ENCODE data around the gene TMEM116. TPM values are rescaled to one million over a fixed set of nuclear protein-coding genes. Genes with fewer than 3 reads are reported as not detected.
A peak's percentile ranks its signal among the peaks of the same experiment; 100 is the strongest.
"Not testable (repeated sequence)": the region's sequence is repeated elsewhere in the genome, so short reads cannot be mapped to it uniquely, and the experiment has no call there.

The TMEM116 gene
- total RNA-seq, 2 experiments from 2014 or later = 13.8 to 16.3 TPM

GRCh38 chr12:111971800-111972199 is 41.2 kb downstream of the TMEM116 start:
- Mint-ChIP-seq H3K36me3 (ENCODE audit: low read depth) (peaks cover 3% of the 10 kb centered on the region), H3K27me3 (no peaks in the 10 kb centered on the region), H3K4me3 (no peak overlapping the region), H3K9me3 (peaks cover 3% of the 10 kb centered on the region), H3K27ac (no peak overlapping the region), H3K4me1 (ENCODE audit: low read depth) (peaks cover 19% of the 10 kb centered on the region)
- POLR2A ChIA-PET = interaction anchor here (0.8 kb wide), 1 partner anchor 27 kb away, joined by 3 read pairs; no protein-coding TSS in a partner anchor
- DNase-seq = no peak
- intact Hi-C loops (cut with micrococcal nuclease) = no loop called here
- CTCF ChIA-PET = no interaction called here
- no peak for ATAC-seq
- no peak for TF ChIP-seq CTCF (IDR thresholded peaks at IDR 0.05)

GRCh38 chr12:111964935-111965334 is 48.0 kb downstream of the TMEM116 start:
- no peak overlapping the region for H3K27ac Mint-ChIP-seq
- intact Hi-C loops (cut with micrococcal nuclease) = no loop called here
- H3K27me3 Mint-ChIP-seq = no peaks in the 10 kb centered on the region
- POLR2A ChIA-PET = interaction anchor here (0.7 kb wide), 1 partner anchor 47 kb away, joined by 3 read pairs; no protein-coding TSS in a partner anchor
- H3K4me1 Mint-ChIP-seq (ENCODE audit: low read depth) = peaks cover 14% of the 10 kb centered on the region
- TF ChIP-seq CTCF (IDR thresholded peaks at IDR 0.05) = no peak
- H3K9me3 Mint-ChIP-seq = peaks cover 14% of the 10 kb centered on the region
- H3K4me3 Mint-ChIP-seq = no peak overlapping the region
- CTCF ChIA-PET = interaction anchor here (1.0 kb wide), 1 partner anchor 20 kb away, joined by 3 read pairs; no protein-coding TSS in a partner anchor
- no peak for DNase-seq
- ATAC-seq = no peak
- H3K36me3 Mint-ChIP-seq (ENCODE audit: low read depth) = peaks cover 33% of the 10 kb centered on the region

DNA sequence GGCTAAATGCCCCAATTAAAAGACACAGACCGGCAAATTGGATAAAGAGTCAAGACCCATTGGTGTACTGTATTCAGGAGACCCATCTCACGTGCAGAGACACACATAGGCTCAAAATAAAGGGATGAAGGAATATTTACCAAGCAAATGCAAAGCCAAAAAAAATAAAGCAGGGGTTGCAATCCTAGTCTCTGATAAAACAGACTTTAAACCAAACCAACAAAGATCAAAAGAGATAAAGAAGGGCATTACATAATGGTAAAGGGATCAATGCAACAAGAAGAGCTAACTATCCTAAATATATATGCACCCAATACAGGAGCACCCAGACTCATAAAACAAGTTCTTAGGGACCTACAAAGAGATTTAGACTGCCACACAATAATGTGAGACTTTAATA is 53.4 kb downstream of the TMEM116 start:
- POLR2A ChIA-PET = interaction anchor here (0.6 kb wide), 1 partner anchor 414 kb away, joined by 3 read pairs; no protein-coding TSS in a partner anchor
- H3K4me3 Mint-ChIP-seq; H3K4me1 Mint-ChIP-seq (ENCODE audit: low read depth); ATAC-seq; CTCF ChIA-PET; H3K27me3 Mint-ChIP-seq; H3K27ac Mint-ChIP-seq; intact Hi-C loops (cut with micrococcal nuclease); DNase-seq: not testable (repeated sequence)
- Mint-ChIP-seq H3K9me3 (peaks cover 20% of the 10 kb centered on the region), H3K36me3 (ENCODE audit: low read depth) (peaks cover 62% of the 10 kb centered on the region)

DNA sequence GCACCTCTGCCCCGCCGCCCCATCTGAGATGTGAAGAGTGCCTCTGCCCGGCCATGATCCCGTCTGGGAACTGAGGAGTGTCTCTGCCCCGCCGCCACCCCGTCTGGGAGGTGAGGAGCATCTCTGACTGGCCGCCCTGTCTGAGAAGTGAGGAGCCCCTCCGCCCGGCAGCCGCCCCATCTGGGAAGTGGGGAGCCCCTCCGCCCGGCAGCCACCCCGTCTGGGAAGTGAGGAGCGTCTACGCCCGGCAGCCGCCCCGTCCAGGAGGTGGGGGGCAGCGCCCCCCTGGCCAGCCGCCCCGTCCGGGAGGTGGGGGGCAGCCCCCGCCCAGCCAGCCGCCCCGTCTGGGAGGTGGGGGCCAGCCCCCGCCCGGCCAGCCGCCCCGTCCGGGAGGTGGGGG is 55.7 kb downstream of the TMEM116 start:
- CTCF ChIA-PET; H3K27ac Mint-ChIP-seq; H3K27me3 Mint-ChIP-seq; H3K4me3 Mint-ChIP-seq; POLR2A ChIA-PET; intact Hi-C loops (cut with micrococcal nuclease); ATAC-seq; DNase-seq; H3K4me1 Mint-ChIP-seq (ENCODE audit: low read depth): not testable (repeated sequence)
- Mint-ChIP-seq H3K9me3 (peaks cover 20% of the 10 kb centered on the region), H3K36me3 (ENCODE audit: low read depth) (peaks cover 50% of the 10 kb centered on the region)

DNA sequence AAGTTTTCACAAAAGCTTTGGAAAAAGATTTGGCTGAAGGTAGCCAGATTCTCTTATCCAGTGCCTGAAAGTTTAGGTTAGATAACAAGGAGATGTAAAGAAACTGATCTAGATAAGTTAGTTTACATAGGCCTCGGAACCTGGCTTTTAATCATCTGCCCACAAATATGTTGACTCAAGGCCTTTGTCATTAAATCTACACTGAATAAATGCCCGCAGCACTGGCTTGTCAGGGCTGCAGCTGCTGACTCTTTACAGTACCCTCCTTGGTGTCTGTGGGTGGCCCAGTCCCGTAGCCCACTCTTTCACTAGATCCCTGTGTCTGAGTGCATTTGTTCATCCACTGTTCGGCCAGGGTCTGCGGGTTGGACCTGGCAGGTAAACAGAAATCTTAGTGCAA is 58.0 kb downstream of the TMEM116 start:
- H3K9me3 Mint-ChIP-seq = peaks cover 11% of the 10 kb centered on the region
- peaks cover 16% of the 10 kb centered on the region for H3K4me1 Mint-ChIP-seq (ENCODE audit: low read depth)
- ChIA-PET POLR2A (no interaction called here), CTCF (no interaction called here)
- TF ChIP-seq CTCF (IDR thresholded peaks at IDR 0.05) = no peak
- ATAC-seq (no peak), DNase-seq (no peak)
- H3K4me3 Mint-ChIP-seq = no peak overlapping the region
- H3K27ac Mint-ChIP-seq = no peak overlapping the region
- H3K36me3 Mint-ChIP-seq (ENCODE audit: low read depth) = peaks cover 34% of the 10 kb centered on the region
- intact Hi-C loops (cut with micrococcal nuclease) = no loop called here
- no peaks in the 10 kb centered on the region for H3K27me3 Mint-ChIP-seq

DNA sequence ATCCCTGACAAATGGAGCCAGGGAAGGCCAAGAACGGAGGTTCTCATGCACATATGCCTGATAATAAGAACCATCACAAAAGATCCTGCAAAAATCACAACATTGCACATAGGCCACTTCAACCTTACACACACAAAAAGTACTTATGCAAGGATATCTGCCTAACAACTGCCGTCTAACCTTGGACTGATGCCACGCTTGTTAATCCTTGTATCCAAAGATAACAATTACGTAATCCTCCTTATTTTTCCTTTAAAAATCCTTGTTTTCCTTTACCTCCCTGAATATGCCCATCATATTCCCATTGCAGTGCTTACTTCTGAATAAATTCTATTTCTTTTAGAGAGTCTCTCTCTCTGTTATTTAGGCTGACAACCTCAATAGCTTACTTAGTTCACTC is 59.5 kb downstream of the TMEM116 start:
- ChIA-PET POLR2A (no interaction called here), CTCF (no interaction called here)
- H3K27ac Mint-ChIP-seq = no peak overlapping the region
- no peak for TF ChIP-seq CTCF (IDR thresholded peaks at IDR 0.05)
- no peaks in the 10 kb centered on the region for H3K27me3 Mint-ChIP-seq
- H3K9me3 Mint-ChIP-seq = peaks cover 8% of the 10 kb centered on the region
- DNase-seq = no peak
- intact Hi-C loops (cut with micrococcal nuclease) = no loop called here
- peaks cover 16% of the 10 kb centered on the region for H3K4me1 Mint-ChIP-seq (ENCODE audit: low read depth)
- H3K36me3 Mint-ChIP-seq (ENCODE audit: low read depth) = peaks cover 21% of the 10 kb centered on the region
- no peak overlapping the region for H3K4me3 Mint-ChIP-seq
- no peak for ATAC-seq

GRCh38 chr12:111952084-111952787 is 60.7 kb downstream of the TMEM116 start:
- intact Hi-C loops (cut with micrococcal nuclease); H3K27ac Mint-ChIP-seq; ATAC-seq; POLR2A ChIA-PET; CTCF ChIA-PET; H3K27me3 Mint-ChIP-seq; DNase-seq; H3K4me3 Mint-ChIP-seq; H3K9me3 Mint-ChIP-seq: not testable (repeated sequence)
- peaks cover 18% of the 10 kb centered on the region for H3K36me3 Mint-ChIP-seq (ENCODE audit: low read depth)
- H3K4me1 Mint-ChIP-seq (ENCODE audit: low read depth) = peaks cover 16% of the 10 kb centered on the region

DNA sequence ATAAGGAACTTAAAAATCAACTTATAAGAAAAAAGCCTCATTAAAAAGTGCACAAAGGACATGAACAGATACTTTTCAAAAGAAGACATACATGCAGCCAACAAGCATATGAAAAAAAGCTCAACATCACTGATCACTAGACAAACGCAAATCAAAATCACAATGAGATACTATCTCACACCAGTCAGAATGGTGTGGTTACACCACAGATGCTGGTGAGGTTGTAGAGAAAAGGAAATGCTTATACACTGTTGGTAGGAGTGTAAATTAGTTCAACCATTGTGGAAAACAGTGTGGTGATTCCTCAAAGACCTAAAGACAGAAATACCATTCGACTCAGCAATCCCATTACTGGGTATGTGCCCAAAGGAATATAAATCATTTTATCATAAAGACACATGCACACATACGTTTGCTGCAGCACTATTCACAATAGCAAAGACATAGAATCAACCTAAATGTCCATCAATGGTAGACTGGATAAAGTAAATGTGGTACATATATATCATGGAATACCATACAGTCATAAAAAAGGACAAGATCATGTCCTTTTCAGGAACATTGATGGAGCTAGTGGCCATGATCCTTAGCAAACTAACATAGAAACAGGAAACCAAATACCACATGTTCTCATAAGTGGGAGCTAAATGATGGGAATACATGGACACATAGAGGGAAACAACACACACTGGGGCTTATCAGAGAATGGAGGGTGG is 61.8 kb downstream of the TMEM116 start:
- Mint-ChIP-seq H3K36me3 (ENCODE audit: low read depth) (peaks cover 17% of the 10 kb centered on the region), H3K4me1 (ENCODE audit: low read depth) (peaks cover 20% of the 10 kb centered on the region)
- H3K27ac Mint-ChIP-seq; ATAC-seq; CTCF ChIA-PET; H3K27me3 Mint-ChIP-seq; intact Hi-C loops (cut with micrococcal nuclease); H3K4me3 Mint-ChIP-seq; H3K9me3 Mint-ChIP-seq: not testable (repeated sequence)
- DNase-seq = peak; percentile 7
- POLR2A ChIA-PET = interaction anchor here (0.8 kb wide), 1 partner anchor 42 kb away, joined by 4 read pairs; no protein-coding TSS in a partner anchor
